ENCODE data around the gene ANGPTL7.

ANGPTL7 gene

GRCh38 chr1:11182884-11183283 is 6.3 kb upstream of the ANGPTL7 start:
- H3K4me3 ChIP-seq (ENCODE audit: low read depth, low read length), result no peak overlapping the region
- TF ChIP-seq MYC (IDR thresholded peaks at IDR 0.05; ENCODE audit: low read depth, low read length) (no peak), POLR2A (IDR thresholded peaks at IDR 0.05; ENCODE audit: extremely low read depth, insufficient read length) (no peak)
- TF ChIP-seq, protein P1, sequence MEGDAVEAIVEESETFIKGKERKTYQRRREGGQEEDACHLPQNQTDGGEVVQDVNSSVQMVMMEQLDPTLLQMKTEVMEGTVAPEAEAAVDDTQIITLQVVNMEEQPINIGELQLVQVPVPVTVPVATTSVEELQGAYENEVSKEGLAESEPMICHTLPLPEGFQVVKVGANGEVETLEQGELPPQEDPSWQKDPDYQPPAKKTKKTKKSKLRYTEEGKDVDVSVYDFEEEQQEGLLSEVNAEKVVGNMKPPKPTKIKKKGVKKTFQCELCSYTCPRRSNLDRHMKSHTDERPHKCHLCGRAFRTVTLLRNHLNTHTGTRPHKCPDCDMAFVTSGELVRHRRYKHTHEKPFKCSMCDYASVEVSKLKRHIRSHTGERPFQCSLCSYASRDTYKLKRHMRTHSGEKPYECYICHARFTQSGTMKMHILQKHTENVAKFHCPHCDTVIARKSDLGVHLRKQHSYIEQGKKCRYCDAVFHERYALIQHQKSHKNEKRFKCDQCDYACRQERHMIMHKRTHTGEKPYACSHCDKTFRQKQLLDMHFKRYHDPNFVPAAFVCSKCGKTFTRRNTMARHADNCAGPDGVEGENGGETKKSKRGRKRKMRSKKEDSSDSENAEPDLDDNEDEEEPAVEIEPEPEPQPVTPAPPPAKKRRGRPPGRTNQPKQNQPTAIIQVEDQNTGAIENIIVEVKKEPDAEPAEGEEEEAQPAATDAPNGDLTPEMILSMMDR (IDR thresholded peaks at IDR 0.05; ENCODE audit: low read depth, low read length), result no peak
- TF ChIP-seq, protein P2, sequence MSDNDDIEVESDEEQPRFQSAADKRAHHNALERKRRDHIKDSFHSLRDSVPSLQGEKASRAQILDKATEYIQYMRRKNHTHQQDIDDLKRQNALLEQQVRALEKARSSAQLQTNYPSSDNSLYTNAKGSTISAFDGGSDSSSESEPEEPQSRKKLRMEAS (IDR thresholded peaks at IDR 0.05; ENCODE audit: low read depth, low read length), result no peak
- no peak for DNase-seq (ENCODE audit: low read depth)

GRCh38 chr1:11184973-11185372 is 4.2 kb upstream of the ANGPTL7 start:
- DNase-seq (ENCODE audit: low read depth), result no peak
- no peak overlapping the region for H3K4me3 ChIP-seq (ENCODE audit: low read depth, low read length)
- TF ChIP-seq POLR2A (IDR thresholded peaks at IDR 0.05; ENCODE audit: extremely low read depth, insufficient read length) (no peak), MYC (IDR thresholded peaks at IDR 0.05; ENCODE audit: low read depth, low read length) (no peak)
- TF ChIP-seq, protein P2 (IDR thresholded peaks at IDR 0.05; ENCODE audit: low read depth, low read length), result no peak
- TF ChIP-seq, protein P1 (IDR thresholded peaks at IDR 0.05; ENCODE audit: low read depth, low read length), result no peak

DNA sequence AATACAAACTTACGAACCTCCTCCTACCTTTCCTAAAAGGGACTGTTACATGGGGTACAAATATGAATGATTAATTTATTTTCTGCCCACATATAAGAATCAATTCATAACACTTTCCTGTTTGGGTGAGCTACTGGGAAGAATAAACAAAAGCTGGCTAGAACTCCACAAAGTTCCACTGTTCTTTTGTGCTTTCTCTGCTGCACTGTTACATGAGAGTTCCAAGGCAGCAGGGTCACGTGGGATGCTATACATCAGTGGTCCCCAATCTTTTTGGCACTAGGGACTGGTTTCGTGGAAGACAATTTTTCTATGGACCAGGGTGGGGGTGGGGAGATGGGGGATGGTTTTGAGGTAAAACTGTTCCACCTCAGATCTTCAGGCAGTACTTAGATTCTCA is 2.2 kb upstream of the ANGPTL7 start:
- no peak overlapping the region for H3K4me3 ChIP-seq (ENCODE audit: low read depth, low read length)
- no peak for DNase-seq (ENCODE audit: low read depth)
- TF ChIP-seq POLR2A (IDR thresholded peaks at IDR 0.05; ENCODE audit: extremely low read depth, insufficient read length) (no peak), MYC (IDR thresholded peaks at IDR 0.05; ENCODE audit: low read depth, low read length) (no peak)
- TF ChIP-seq, protein P1 (IDR thresholded peaks at IDR 0.05; ENCODE audit: low read depth, low read length), result no peak
- TF ChIP-seq, protein P2 (IDR thresholded peaks at IDR 0.05; ENCODE audit: low read depth, low read length), result no peak

DNA sequence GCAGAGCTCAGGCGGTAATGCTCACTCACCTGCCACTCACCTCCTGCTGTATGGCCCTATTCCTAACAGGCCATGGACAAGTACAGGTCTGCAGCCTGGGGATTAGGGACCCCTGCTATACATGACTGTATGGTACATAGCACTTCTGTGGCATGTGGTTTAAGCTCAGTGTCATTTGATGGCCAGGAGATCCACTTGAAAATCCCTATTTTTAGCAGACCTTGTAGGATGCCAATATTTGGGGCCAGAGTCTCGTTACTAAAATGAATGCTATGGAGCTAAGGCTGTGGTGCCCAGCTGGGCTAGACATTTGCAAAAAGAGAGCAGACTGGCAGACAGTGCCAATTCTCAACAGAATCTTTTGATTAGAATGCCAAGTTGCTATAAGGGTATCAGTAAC is 1.7 kb upstream of the ANGPTL7 start:
- no peak for DNase-seq (ENCODE audit: low read depth)
- TF ChIP-seq MYC (IDR thresholded peaks at IDR 0.05; ENCODE audit: low read depth, low read length), result no peak
- TF ChIP-seq, protein P1 (IDR thresholded peaks at IDR 0.05; ENCODE audit: low read depth, low read length), result no peak
- TF ChIP-seq POLR2A (IDR thresholded peaks at IDR 0.05; ENCODE audit: extremely low read depth, insufficient read length), result no peak
- no peak overlapping the region for H3K4me3 ChIP-seq (ENCODE audit: low read depth, low read length)

DNA sequence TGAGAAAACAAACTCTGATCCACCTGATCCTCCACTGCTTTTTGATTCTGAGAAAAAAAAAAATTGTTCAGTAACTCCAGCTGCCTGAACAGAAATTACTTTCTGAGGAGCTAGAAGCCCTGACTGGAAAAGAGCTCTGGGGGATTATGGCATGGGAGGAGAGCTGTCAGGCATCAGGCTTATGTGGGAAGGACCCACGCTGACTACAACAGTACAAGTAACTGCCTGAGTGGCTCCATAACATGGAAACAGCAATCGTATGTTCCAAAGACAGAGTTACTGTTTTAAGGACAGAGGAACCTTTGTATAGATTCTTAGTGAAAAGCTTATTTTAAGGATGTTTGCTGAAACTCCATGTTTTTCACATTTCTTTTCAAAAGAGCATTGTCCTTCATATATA is 1.2 kb upstream of the ANGPTL7 start:
- no peak for DNase-seq (ENCODE audit: low read depth)
- H3K4me3 ChIP-seq (ENCODE audit: low read depth, low read length), result no peak overlapping the region
- TF ChIP-seq, protein P1 (IDR thresholded peaks at IDR 0.05; ENCODE audit: low read depth, low read length), result no peak
- TF ChIP-seq POLR2A (IDR thresholded peaks at IDR 0.05; ENCODE audit: extremely low read depth, insufficient read length), result no peak
- no peak for TF ChIP-seq MYC (IDR thresholded peaks at IDR 0.05; ENCODE audit: low read depth, low read length)
- TF ChIP-seq, protein P2 (IDR thresholded peaks at IDR 0.05; ENCODE audit: low read depth, low read length), result no peak

- no peak for DNase-seq (ENCODE audit: low read depth)
- H3K4me3 ChIP-seq (ENCODE audit: low read depth, low read length), result no peak overlapping the region
- TF ChIP-seq, protein P2 (IDR thresholded peaks at IDR 0.05; ENCODE audit: low read depth, low read length), result no peak
- TF ChIP-seq, protein P1 (IDR thresholded peaks at IDR 0.05; ENCODE audit: low read depth, low read length), result no peak
- no peak for TF ChIP-seq POLR2A (IDR thresholded peaks at IDR 0.05; ENCODE audit: extremely low read depth, insufficient read length)
- TF ChIP-seq MYC (IDR thresholded peaks at IDR 0.05; ENCODE audit: low read depth, low read length), result no peak
Observed at GRCh38 chr1:11188381-11188780, 774 bp upstream of the ANGPTL7 start.

Data from NB4 (cell line).